WI38 (cell line): ENCODE results near the gene DCUN1D2.

Experiments
- H3K4me3 ChIP-seq: 2 replicates; pipeline ENCODE4 v1.5.1; 2011; ENCODE audit warnings: low read depth, mild to moderate bottlenecking, control low read depth, low read length
- CTCF ChIP-seq: IDR thresholded peaks from 2 replicates; pipeline ENCODE4 v1.5.1; 2012; ENCODE audit warnings: low read depth, mild to moderate bottlenecking, control low read depth, low read length

DCUN1D2 gene

DNA sequence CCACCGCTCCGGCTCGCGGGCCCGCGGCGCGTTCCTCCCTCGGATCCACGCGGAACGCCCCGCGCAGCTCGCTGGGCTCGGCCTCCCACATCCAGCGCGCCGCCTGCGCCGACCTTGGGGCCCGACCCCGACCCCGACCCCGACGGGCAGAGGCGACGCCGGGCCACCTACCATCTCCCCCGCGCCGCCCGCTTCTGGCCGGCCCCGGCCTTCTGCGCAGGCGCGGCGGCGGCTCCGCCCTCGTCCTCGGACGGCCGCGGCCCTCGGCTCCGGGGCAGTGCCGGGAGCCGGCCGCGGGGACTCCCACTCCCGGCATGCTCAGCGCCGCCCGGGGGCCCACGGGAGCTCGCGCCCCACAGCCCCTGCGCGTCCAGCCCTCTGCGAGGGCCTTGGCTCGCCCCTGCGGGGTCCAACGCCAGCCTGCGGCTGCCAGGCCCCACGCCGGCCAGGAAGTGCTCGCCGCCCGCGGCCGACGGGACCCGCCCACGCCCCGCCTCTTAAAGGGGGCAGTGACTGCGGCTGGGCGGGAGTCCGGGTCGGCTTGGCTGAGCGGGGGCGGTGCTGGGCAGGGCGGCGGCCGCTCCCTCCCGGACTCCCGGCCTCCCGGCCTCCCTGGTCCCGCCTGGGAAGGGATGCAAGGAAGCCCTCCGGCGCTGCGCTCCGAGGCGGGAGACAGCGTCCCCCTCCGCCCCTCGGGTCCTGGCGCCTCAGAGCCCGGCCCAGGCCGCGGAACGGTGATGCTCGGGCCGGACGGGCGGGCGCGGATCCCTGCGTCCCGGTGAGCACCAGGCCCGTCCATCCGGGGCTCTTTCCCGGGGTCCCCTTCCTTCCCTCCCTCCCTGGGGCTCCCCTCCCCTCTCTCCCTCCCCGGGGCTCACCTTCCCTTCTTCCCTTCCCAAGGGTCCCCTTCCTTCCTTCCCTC lies at the start of gene DCUN1D2:
Gene DCUN1D2, minus strand, starts transcription at position 216 of the 922 bp plus-strand sequence. Its CDS starts 42 bp downstream, at position 174.
- H3K4me3 ChIP-seq: peak within 1 kb of the TSS; percentile 92
- TF ChIP-seq CTCF: no peak

DNA sequence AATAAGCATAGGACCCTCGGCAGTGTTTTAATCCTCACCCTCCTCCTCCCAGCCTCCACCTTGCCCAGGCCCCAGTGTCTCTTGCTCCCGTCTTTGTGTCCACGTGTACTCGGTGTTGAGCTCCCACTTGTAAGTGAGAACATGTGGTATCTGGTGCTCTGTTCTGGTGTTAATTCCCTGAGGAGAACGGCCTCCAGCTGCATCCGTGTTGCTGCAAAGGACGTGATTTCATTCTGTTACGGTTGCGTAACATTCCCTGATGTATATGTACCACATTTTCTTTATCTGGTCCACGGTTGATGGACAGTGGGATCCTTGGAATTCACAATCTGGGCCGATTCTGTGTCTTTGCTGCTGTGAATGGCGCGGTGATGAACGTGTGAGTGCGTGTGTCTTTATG lies 49.3 kb upstream of the DCUN1D2 start:
- H3K4me3 ChIP-seq: no peak overlapping the region
- no peak for TF ChIP-seq CTCF

- no peak for TF ChIP-seq CTCF
- no peak overlapping the region for H3K4me3 ChIP-seq
Measured at GRCh38 chr13:113539176-113539575, 48.7 kb upstream of the DCUN1D2 start.

- TF ChIP-seq CTCF: no peak
- H3K4me3 ChIP-seq: no peak overlapping the region
Measured at GRCh38 chr13:113538689-113539058, 48.2 kb upstream of the DCUN1D2 start.

DNA sequence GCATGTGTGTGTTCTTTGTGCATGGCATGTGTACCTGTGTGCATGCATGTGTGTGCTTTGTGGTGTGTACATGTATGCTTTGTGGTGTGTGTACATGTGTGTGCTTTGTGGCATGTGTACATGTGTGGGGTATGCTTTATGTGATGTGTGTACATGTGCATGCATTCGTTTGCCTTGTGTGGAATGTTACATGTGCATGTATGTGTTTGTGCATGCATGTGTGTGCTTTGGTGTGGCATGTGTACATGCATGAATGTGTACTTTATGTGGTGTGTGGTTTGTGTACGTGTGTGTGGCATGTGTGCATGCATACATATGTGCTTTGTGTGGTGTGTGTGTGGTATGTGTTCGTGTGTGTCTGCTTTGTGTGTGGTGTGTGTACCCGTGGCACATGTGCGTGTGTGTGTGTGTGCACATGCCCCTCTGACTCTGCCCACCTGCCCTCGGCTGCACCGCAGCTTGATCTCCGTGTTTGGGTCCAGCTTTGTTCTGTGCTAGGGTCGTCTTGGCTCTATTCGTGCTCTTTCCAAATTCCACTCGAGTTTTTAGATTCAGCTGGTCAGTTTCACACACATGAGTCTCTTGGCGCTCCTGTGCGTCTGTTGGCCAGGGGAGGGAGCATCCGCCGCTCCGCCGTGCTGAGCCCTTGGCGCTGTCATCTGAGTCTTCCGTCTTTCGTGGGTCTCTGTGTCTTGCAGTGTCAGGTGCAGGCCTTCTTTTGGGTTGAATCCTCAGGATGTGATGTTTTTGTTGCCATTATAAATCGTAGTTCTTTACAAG lies 47.6 kb upstream of the DCUN1D2 start:
- no peak for TF ChIP-seq CTCF
- H3K4me3 ChIP-seq: no peak overlapping the region

DNA sequence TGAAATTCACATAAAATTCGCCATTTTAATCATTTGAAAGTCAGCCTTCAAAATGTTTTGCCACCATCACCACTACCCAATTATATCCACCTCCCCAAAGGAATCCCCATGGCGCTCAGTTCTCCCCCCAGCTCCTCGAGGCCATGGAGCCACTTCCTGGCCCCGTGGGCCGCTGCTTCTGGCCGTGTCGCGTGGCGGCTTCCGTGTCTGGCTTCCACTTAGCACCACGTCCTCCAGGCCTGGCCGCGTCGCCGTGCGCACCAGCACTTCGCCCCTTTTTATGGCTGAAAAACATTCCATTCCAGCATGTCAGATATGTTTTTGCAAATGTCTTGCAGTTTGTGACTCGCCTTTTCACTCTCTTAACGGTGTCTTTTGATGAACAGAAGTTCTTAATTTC lies 46.7 kb upstream of the DCUN1D2 start:
- H3K4me3 ChIP-seq: no peak overlapping the region
- TF ChIP-seq CTCF: no peak
